Adrenal gland (tissue), 12 donors: ENCODE results near the gene BCL2L15. TPM values are rescaled to one million over a fixed set of nuclear protein-coding genes. Genes with fewer than 3 reads are reported as not detected.

ENCODE experiments used
- DNase-seq, 7 donors: peaks; one replicate each; pipeline ENCODE4 v3.0.0-alpha.2; 2019 to 2020
- H3K27ac ChIP-seq, 5 donors: fragments of 200-600 bp; sonication (generic) in 4 of 5; 1 replicate in 3 of 5; 2 replicates in 2 of 5; pipeline versions ENCODE4 v1.5.1 to v1.8.0; 2016 to 2020; ENCODE audit warnings: mild to moderate bottlenecking in 1 of 5
- H3K27me3 ChIP-seq: fragments of 200-600 bp; 2 replicates; pipeline ENCODE4 v1.8.0; 2021
- H3K36me3 ChIP-seq, 2 donors: fragments of 200-600 bp; replicated peaks in 1 of 2; 1 replicate in 1 of 2; 2 replicates in 1 of 2; pipeline versions ENCODE4 v1.5.1 to v1.8.0; 2018 to 2022
- H3K4me1 ChIP-seq, 2 donors: fragments of 200-600 bp; replicated peaks in 1 of 2; 1 replicate in 1 of 2; 2 replicates in 1 of 2; pipeline versions ENCODE4 v1.5.1 to v1.8.0; 2018 to 2021
- H3K4me3 ChIP-seq, 4 donors: fragments of 200-600 bp; sonication (generic) in 3 of 4; one replicate each; pipeline ENCODE4 v1.5.1; 2016 to 2018
- H3K9me3 ChIP-seq, 3 donors: fragments of 200-600 bp; sonication (generic) in 1 of 3; replicated peaks in 1 of 3; 1 replicate in 2 of 3; 2 replicates in 1 of 3; pipeline versions ENCODE4 v1.5.1 to v1.8.0; 2016 to 2021
- CTCF ChIP-seq, 6 experiments: fragments of 450-650 bp in 4 of 6; fragments of 200-600 bp in 2 of 6; sonication (generic) in 1 of 6; IDR thresholded peaks; 1 replicate in 5 of 6; 2 replicates in 1 of 6; pipeline versions ENCODE4 v1.5.1 to v1.8.0; 2016 to 2021; ENCODE audit warnings: antibody characterized with exemption in 6 of 6, mild to moderate bottlenecking in 2 of 6, moderate library complexity in 1 of 6
- POLR2A ChIP-seq, 2 donors: fragments of 450-650 bp; IDR thresholded peaks; one replicate each; pipeline ENCODE4 v1.6.1; 2017; ENCODE audit warnings: antibody characterized with exemption in 2 of 2, mild to moderate bottlenecking in 2 of 2, moderate library complexity in 1 of 2
- WGBS, 4 donors: extraction: QIAGEN DNeasy Blood & Tissue Kit in 2 of 4; methylation state at CpG; one replicate each; pipeline versions ENCODE4 v1.1.5 to v1.1.7; 2013 to 2017; 5-methylcytosine and 5-hydroxymethylcytosine counted together
- intact Hi-C, 2 donors: fragments of 100-400 bp; cut with DNase I; formaldehyde crosslinking; loops; one replicate each; pipeline versions ENCODE4 v1.14.1 to v1.15.0; 2022 to 2023
- polyA plus RNA-seq, 3 donors: library from polyadenylated mRNA; stranded (reverse); fragments of 200-250 nt in 2 of 3; fragments of 350-450 nt in 1 of 3; fragmentation: Illumina TruSeq in 1 of 3; extraction: RNeasy Lipid Tissue Mini Kit (QIAGEN cat#74804) in 1 of 3; gene quantifications; one replicate each; pipeline ENCODE4 v1.2.3, GENCODE V29; 2013 to 2014
- total RNA-seq, 9 donors: library from RNA; depleted of rRNA in 4 of 9; stranded (reverse); fragments of >200 nt in 4 of 9; fragments of 120-200 nt in 1 of 9; fragmentation: NEBNext Ultra II Directional in 1 of 9; extraction: Animal tissue kit (Norgen Biotek cat#: 25700) in 1 of 9; gene quantifications; one replicate each; pipeline versions ENCODE4 v1.1.0 to v1.2.4, GENCODE V29; 2013 to 2023
- donor health status: healthy with polysubstance abuse.
- donor health status: Bipolar disorder and iron deficiency.
- donor health status: DM: yes; HTN: yes; CAD: no.
- donor health status: DM: no; HTN: no; CAD: no.
- donor health status: DM: no; HTN: no; CAD: no.
- donor health status: DM: yes; HTN: yes; CAD: no.

Gene BCL2L15
- total and polyA plus RNA-seq, 12 donors: 0.07 to 1.3 (median 0.30) TPM; not detected in 2

DNA sequence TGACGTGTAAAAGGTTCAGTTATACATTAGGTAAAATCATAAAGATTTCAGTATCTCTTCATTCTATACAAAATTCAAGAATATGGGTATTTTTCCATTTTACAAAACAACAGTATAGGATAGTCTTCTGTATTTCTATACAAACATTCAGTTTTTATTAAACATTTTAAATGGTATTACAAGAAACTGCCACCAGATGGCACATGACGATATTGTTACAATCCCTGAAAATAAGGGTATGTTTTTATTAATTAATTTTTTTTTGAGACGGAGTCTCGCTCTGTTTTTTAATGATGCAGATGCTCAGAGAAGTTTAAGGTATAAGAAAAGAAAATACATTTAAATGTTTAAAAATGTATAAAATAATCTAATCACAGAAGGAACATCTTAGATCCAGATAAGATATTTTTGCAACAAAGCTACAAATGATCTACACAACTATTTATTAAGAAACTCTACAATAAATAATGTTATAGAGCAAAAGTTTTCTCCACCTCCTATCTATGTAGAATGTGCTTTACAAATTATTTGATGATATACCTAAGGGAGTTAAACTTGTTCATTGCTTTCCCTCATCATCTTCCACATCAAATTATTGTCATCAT lies 51.6 kb downstream of the BCL2L15 start:
- Histone ChIP-seq H3K27ac (no peak overlapping the region), H3K9me3 (no peaks in the 10 kb centered on the region), H3K27me3 (no peaks in the 10 kb centered on the region), H3K36me3 (no peaks in the 10 kb centered on the region), H3K4me1 (peaks cover 0 to 4% of the 10 kb centered on the region in 2 donors), H3K4me3 (peak overlapping the region in 1 of 4 donors; percentile 7)
- TF ChIP-seq CTCF (IDR thresholded peaks at IDR 0.05): peak; percentile 42 to 75 (median 64)
- no peak for TF ChIP-seq POLR2A (IDR thresholded peaks at IDR 0.05)
- peak in 1 of 7 donors; percentile 23 for DNase-seq
- 7 to 12% (median 9%) methylated on average over 4 of the region's 4 CpGs for WGBS, 4 donors
- intact Hi-C loops: loop anchor here in 1 of 2 donors (5.0 to 10.0 kb wide), 3 partner anchors 72 to 449 kb away; partner anchors contain the start of genes DCLRE1B and OLFML3

DNA sequence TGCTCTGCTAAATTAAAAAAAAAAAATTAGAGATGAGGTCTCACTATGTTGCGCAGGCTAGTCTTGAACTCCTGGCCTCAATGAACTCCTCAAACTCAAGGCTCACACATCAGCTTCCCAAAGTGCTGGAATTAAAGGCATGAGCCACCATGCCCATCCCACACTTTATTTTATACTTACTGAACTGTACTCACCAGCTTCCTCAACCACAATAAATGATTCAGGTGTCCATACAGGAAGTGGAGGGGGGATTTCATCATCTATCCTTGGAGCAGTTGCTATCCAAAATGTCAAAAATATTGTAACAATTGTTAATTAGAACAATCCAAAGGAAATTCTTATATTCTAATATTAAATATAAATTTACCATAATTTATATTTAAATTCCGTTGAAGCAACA lies 52.7 kb downstream of the BCL2L15 start:
- H3K27me3 ChIP-seq: no peaks in the 10 kb centered on the region
- intact Hi-C loops: loop anchor here in 1 of 2 donors (5.0 to 10.0 kb wide), 3 partner anchors 73 to 450 kb away; partner anchors contain the start of genes DCLRE1B and OLFML3
- H3K4me3 ChIP-seq: no peak overlapping the region
- no peak for TF ChIP-seq CTCF (IDR thresholded peaks at IDR 0.05)
- no peak for TF ChIP-seq POLR2A (IDR thresholded peaks at IDR 0.05)
- no peak for DNase-seq
- H3K27ac ChIP-seq: no peak overlapping the region
- H3K36me3 ChIP-seq: no peaks in the 10 kb centered on the region
- H3K9me3 ChIP-seq: no peaks in the 10 kb centered on the region
- WGBS, 4 donors: 84 to 93% (median 88%) methylated on average over 2 of the region's 2 CpGs
- peaks cover 0 to 4% of the 10 kb centered on the region in 2 donors for H3K4me1 ChIP-seq

Other genes with a start within 250 kb of the BCL2L15 start
- gene PHTF1, start 128.1 kb downstream of the BCL2L15 start, total RNA-seq: 10 to 100 TPM; 16.8 to 37.9 (median 21.8) TPM
- gene PHTF1, start 128.1 kb downstream of the BCL2L15 start, polyA plus RNA-seq: 10 to 100 TPM in 2 of 3 donors, 1 to 10 TPM in 1; 9.7 to 18.7 (median 12.4) TPM
- gene RSBN1, start 75.1 kb downstream of the BCL2L15 start, total RNA-seq: 10 to 100 TPM; 12.1 to 33.0 (median 16.4) TPM
- gene RSBN1, start 75.1 kb downstream of the BCL2L15 start, polyA plus RNA-seq: 10 to 100 TPM in 1 of 3 donors, 1 to 10 TPM in 2; 3.9 to 10.5 (median 6.0) TPM
- gene PTPN22, start 15.9 kb downstream of the BCL2L15 start, total RNA-seq: 1 to 10 TPM in 8 of 9 donors, under 1 TPM in 1; 0.28 to 6.2 (median 3.0) TPM
- 1 to 10 TPM; 1.3 to 1.6 (median 1.5) TPM for gene PTPN22, start 15.9 kb downstream of the BCL2L15 start, polyA plus RNA-seq
- 10 to 100 TPM in 8 of 9 donors, 1 to 10 TPM in 1; 9.8 to 24.7 (median 14.2) TPM for gene AP4B1, start 17.2 kb upstream of the BCL2L15 start, total RNA-seq
- 10 to 100 TPM; 15.7 to 18.0 (median 16.0) TPM for gene AP4B1, start 17.2 kb upstream of the BCL2L15 start, polyA plus RNA-seq
- gene DCLRE1B, start 17.7 kb upstream of the BCL2L15 start, total RNA-seq: 1 to 10 TPM; 2.9 to 6.1 (median 4.4) TPM
- 1 to 10 TPM; 1.1 to 3.3 (median 1.4) TPM for gene DCLRE1B, start 17.7 kb upstream of the BCL2L15 start, polyA plus RNA-seq
- 100 to 1,000 TPM in 1 of 9 donors, 10 to 100 TPM in 8; 26.0 to 102 (median 67.2) TPM for gene HIPK1, start 41.7 kb upstream of the BCL2L15 start, total RNA-seq
- gene HIPK1, start 41.7 kb upstream of the BCL2L15 start, polyA plus RNA-seq: 10 to 100 TPM; 13.0 to 37.2 (median 13.1) TPM
- 10 to 100 TPM; 13.6 to 99.6 (median 35.3) TPM for gene OLFML3, start 91.9 kb upstream of the BCL2L15 start, total RNA-seq
- gene OLFML3, start 91.9 kb upstream of the BCL2L15 start, polyA plus RNA-seq: 10 to 100 TPM; 20.7 to 33.4 (median 31.7) TPM